Adrenal gland (tissue), 12 donors: Measurements from ENCODE around the gene MCTP2. TPM values are rescaled to one million over a fixed set of nuclear protein-coding genes. Genes with fewer than 3 reads are reported as not detected.

Source experiments
- DNase-seq, 7 donors: peaks; one replicate each; pipeline ENCODE4 v3.0.0-alpha.2; 2019 to 2020
- H3K27ac ChIP-seq, 5 donors: fragments of 200-600 bp; sonication (generic) in 4 of 5; 1 replicate in 3 of 5; 2 replicates in 2 of 5; pipeline versions ENCODE4 v1.5.1 to v1.8.0; 2016 to 2020; ENCODE audit warnings: mild to moderate bottlenecking in 1 of 5
- H3K27me3 ChIP-seq: fragments of 200-600 bp; 2 replicates; pipeline ENCODE4 v1.8.0; 2021
- H3K36me3 ChIP-seq, 2 donors: fragments of 200-600 bp; replicated peaks in 1 of 2; 1 replicate in 1 of 2; 2 replicates in 1 of 2; pipeline versions ENCODE4 v1.5.1 to v1.8.0; 2018 to 2022
- H3K4me1 ChIP-seq, 2 donors: fragments of 200-600 bp; replicated peaks in 1 of 2; 1 replicate in 1 of 2; 2 replicates in 1 of 2; pipeline versions ENCODE4 v1.5.1 to v1.8.0; 2018 to 2021
- H3K4me3 ChIP-seq, 4 donors: fragments of 200-600 bp; sonication (generic) in 3 of 4; one replicate each; pipeline ENCODE4 v1.5.1; 2016 to 2018
- H3K9me3 ChIP-seq, 3 donors: fragments of 200-600 bp; sonication (generic) in 1 of 3; replicated peaks in 1 of 3; 1 replicate in 2 of 3; 2 replicates in 1 of 3; pipeline versions ENCODE4 v1.5.1 to v1.8.0; 2016 to 2021
- POLR2A ChIP-seq, 2 donors: fragments of 450-650 bp; IDR thresholded peaks; one replicate each; pipeline ENCODE4 v1.6.1; 2017; ENCODE audit warnings: antibody characterized with exemption in 2 of 2, mild to moderate bottlenecking in 2 of 2, moderate library complexity in 1 of 2
- WGBS, 4 donors: extraction: QIAGEN DNeasy Blood & Tissue Kit in 2 of 4; methylation state at CpG; one replicate each; pipeline versions ENCODE4 v1.1.5 to v1.1.7; 2013 to 2017; 5-methylcytosine and 5-hydroxymethylcytosine counted together
- intact Hi-C, 2 donors: fragments of 100-400 bp; cut with DNase I; formaldehyde crosslinking; loops; one replicate each; pipeline versions ENCODE4 v1.14.1 to v1.15.0; 2022 to 2023
- polyA plus RNA-seq, 3 donors: library from polyadenylated mRNA; stranded (reverse); fragments of 200-250 nt in 2 of 3; fragments of 350-450 nt in 1 of 3; fragmentation: Illumina TruSeq in 1 of 3; extraction: RNeasy Lipid Tissue Mini Kit (QIAGEN cat#74804) in 1 of 3; gene quantifications; one replicate each; pipeline ENCODE4 v1.2.3, GENCODE V29; 2013 to 2014
- total RNA-seq, 9 donors: library from RNA; depleted of rRNA in 4 of 9; stranded (reverse); fragments of >200 nt in 4 of 9; fragments of 120-200 nt in 1 of 9; fragmentation: NEBNext Ultra II Directional in 1 of 9; extraction: Animal tissue kit (Norgen Biotek cat#: 25700) in 1 of 9; gene quantifications; one replicate each; pipeline versions ENCODE4 v1.1.0 to v1.2.4, GENCODE V29; 2013 to 2023
- TF ChIP-seq, protein P1 (sequence below), 6 experiments: fragments of 450-650 bp in 4 of 6; fragments of 200-600 bp in 2 of 6; sonication (generic) in 1 of 6; IDR thresholded peaks; 1 replicate in 5 of 6; 2 replicates in 1 of 6; pipeline versions ENCODE4 v1.5.1 to v1.8.0; 2016 to 2021; ENCODE audit warnings: antibody characterized with exemption in 6 of 6, mild to moderate bottlenecking in 2 of 6, moderate library complexity in 1 of 6
- donor health status: healthy with polysubstance abuse.
- donor health status: Bipolar disorder and iron deficiency.
- donor health status: DM: yes; HTN: yes; CAD: no.
- donor health status: DM: no; HTN: no; CAD: no.
- donor health status: DM: no; HTN: no; CAD: no.
- donor health status: DM: yes; HTN: yes; CAD: no.

MCTP2 gene
- total and polyA plus RNA-seq, 12 donors: 2.7 to 21.3 (median 14.4) TPM

DNA sequence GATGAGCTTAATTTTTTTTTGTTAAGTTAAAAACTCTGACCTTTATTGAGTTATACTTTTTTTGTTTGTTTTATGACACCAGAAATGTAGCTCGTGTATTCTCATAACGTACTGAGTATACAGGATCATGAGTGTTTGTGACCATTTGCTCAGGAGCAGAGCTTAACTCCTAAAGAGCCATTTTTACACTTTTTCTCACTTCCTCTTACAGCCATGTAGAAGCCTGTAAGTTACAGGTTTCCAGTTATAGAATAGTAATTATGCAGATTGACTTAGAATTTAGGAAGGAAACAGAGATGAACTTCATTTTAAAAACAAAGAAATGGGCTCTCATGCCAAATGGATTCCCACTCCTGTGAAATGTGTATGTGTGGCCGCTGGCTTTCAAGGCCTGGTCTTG lies 151.7 kb downstream of the MCTP2 start:
- DNase-seq: no peak
- intact Hi-C loops: no loop called here
- Histone ChIP-seq H3K27ac (no peak overlapping the region), H3K27me3 (no peaks in the 10 kb centered on the region), H3K4me3 (no peak overlapping the region), H3K4me1 (peaks cover 0 to 6% of the 10 kb centered on the region in 2 donors), H3K36me3 (no peaks in the 10 kb centered on the region), H3K9me3 (no peaks in the 10 kb centered on the region)
- no peak for TF ChIP-seq POLR2A (IDR thresholded peaks at IDR 0.05)
- TF ChIP-seq, protein P1, sequence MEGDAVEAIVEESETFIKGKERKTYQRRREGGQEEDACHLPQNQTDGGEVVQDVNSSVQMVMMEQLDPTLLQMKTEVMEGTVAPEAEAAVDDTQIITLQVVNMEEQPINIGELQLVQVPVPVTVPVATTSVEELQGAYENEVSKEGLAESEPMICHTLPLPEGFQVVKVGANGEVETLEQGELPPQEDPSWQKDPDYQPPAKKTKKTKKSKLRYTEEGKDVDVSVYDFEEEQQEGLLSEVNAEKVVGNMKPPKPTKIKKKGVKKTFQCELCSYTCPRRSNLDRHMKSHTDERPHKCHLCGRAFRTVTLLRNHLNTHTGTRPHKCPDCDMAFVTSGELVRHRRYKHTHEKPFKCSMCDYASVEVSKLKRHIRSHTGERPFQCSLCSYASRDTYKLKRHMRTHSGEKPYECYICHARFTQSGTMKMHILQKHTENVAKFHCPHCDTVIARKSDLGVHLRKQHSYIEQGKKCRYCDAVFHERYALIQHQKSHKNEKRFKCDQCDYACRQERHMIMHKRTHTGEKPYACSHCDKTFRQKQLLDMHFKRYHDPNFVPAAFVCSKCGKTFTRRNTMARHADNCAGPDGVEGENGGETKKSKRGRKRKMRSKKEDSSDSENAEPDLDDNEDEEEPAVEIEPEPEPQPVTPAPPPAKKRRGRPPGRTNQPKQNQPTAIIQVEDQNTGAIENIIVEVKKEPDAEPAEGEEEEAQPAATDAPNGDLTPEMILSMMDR (IDR thresholded peaks at IDR 0.05): no peak
- WGBS, 4 donors: 84 to 91% (median 86%) methylated on average over 3 of the region's 3 CpGs

DNA sequence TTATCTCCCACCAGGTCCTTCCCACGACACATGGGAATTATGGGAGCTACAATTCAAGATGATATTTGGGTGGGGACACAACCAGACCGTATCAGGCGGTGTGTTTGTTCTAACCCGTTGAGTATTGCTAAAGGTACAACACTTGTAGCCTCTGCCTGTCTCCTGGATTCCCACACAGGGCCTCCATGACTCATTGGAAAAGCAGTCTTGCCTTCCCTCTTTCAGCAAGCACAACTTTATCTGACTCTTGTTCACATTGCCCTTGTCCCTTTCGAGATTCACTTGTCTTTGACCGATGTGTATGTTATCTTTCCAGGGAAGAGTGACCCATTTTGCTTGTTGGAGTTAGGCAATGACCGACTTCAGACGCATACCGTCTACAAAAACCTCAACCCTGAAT lies 152.3 kb downstream of the MCTP2 start:
- 89 to 96% (median 93%) methylated on average over 9 of the region's 9 CpGs for WGBS, 4 donors
- no peak for TF ChIP-seq POLR2A (IDR thresholded peaks at IDR 0.05)
- TF ChIP-seq, protein P1 (IDR thresholded peaks at IDR 0.05): no peak
- peaks cover 0 to 7% of the 10 kb centered on the region in 2 donors for H3K4me1 ChIP-seq
- no peak for DNase-seq
- intact Hi-C loops: no loop called here
- no peak overlapping the region for H3K4me3 ChIP-seq
- no peaks in the 10 kb centered on the region for H3K9me3 ChIP-seq
- H3K27ac ChIP-seq: no peak overlapping the region
- H3K27me3 ChIP-seq: no peaks in the 10 kb centered on the region
- no peaks in the 10 kb centered on the region for H3K36me3 ChIP-seq

DNA sequence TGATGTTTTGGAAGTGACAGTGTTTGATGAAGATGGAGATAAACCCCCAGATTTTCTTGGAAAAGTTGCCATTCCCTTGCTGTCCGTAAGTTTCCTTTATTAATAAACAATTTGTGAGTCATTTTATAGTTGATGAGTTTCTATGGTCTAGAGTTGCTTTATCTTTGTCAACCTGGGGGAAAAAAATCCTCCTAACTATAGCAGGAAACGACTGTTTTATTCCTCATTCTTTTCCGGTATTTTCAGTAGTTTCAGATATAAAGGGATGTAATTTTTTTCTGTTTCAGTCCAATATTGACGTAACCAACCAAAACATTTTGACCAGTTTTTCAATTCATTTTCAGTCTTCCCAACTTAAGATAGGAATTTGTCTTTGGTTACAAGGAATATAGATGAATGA lies 154.1 kb downstream of the MCTP2 start:
- Histone ChIP-seq H3K4me3 (no peak overlapping the region), H3K4me1 (peaks cover 0 to 7% of the 10 kb centered on the region in 2 donors), H3K27me3 (no peaks in the 10 kb centered on the region), H3K27ac (no peak overlapping the region), H3K36me3 (no peaks in the 10 kb centered on the region), H3K9me3 (no peaks in the 10 kb centered on the region)
- intact Hi-C loops: no loop called here
- TF ChIP-seq POLR2A (IDR thresholded peaks at IDR 0.05): no peak
- TF ChIP-seq, protein P1 (IDR thresholded peaks at IDR 0.05): no peak
- WGBS, 4 donors: 54 to 72% (median 62%) methylated on average over 4 of the region's 4 CpGs
- no peak for DNase-seq

DNA sequence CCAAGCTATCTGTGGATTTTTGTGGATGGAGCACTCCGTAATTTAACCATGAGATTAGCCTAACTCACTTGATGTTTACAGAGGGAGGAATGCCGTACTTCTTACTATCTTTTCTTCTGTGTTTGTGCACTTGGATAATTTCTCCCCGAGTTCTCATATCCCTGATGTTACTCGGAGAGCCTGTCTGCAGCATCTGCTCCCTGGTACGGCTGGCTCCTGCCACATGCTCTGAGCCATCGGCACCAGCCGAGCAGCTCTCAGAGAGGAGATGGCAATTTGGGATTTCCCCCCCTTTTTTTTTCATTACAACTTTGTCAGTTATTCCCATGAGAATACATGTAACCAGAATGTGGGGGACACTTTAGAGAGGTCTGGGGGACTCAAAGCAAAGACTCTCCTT lies 155.0 kb downstream of the MCTP2 start:
- no peaks in the 10 kb centered on the region for H3K9me3 ChIP-seq
- no peak overlapping the region for H3K4me3 ChIP-seq
- no peaks in the 10 kb centered on the region for H3K27me3 ChIP-seq
- no peak overlapping the region for H3K27ac ChIP-seq
- TF ChIP-seq, protein P1 (IDR thresholded peaks at IDR 0.05): no peak
- TF ChIP-seq POLR2A (IDR thresholded peaks at IDR 0.05): no peak
- intact Hi-C loops: no loop called here
- DNase-seq: no peak
- WGBS, 4 donors: 87 to 93% (median 90%) methylated on average over 7 of the region's 7 CpGs
- peaks cover 0 to 7% of the 10 kb centered on the region in 2 donors for H3K4me1 ChIP-seq
- H3K36me3 ChIP-seq: no peaks in the 10 kb centered on the region
